HepG2 (cell line): ENCODE results near the gene TICAM2. TPM values are rescaled to one million over a fixed set of nuclear protein-coding genes. Genes with fewer than 3 reads are reported as not detected.
A peak's percentile ranks its signal among the peaks of the same experiment; 100 is the strongest.

Experiments
- GLMP ChIP-seq: sonication (generic); formaldehyde crosslinking; IDR thresholded peaks from 2 replicates; pipeline ENCODE4 v1.9.0; 2021; ENCODE audit warnings: missing genetic modification reagents, mild to moderate bottlenecking, borderline replicate concordance
- NFIC ChIP-seq: IDR thresholded peaks from 2 replicates; pipeline ENCODE4 v1.6.1; 2012; ENCODE audit warnings: mild to moderate bottlenecking, low read length, inconsistent platforms
- NR3C1 ChIP-seq: sonication (generic); formaldehyde crosslinking; IDR thresholded peaks from 2 replicates; pipeline ENCODE4 v1.4.0; 2020; ENCODE audit warnings: missing genetic modification reagents
- PCBP2 ChIP-seq: fragments of 200-400 bp; formaldehyde crosslinking; optimal IDR thresholded peaks from 2 replicates; pipeline ENCODE3; 2018; ENCODE audit warnings: low read length, low read depth; ENCODE audit not compliant: poor library complexity, severe bottlenecking
- SETDB1 ChIP-seq: sonication (generic); formaldehyde crosslinking; IDR thresholded peaks from 2 replicates; pipeline ENCODE4 v1.5.1; 2020; ENCODE audit warnings: missing genetic modification reagents, mild to moderate bottlenecking, borderline replicate concordance
- SIX1 ChIP-seq: sonication (generic); formaldehyde crosslinking; IDR thresholded peaks from 2 replicates; pipeline ENCODE4 v1.4.0; 2020; ENCODE audit warnings: missing genetic modification reagents, borderline replicate concordance
- SOX13 ChIP-seq, 3 experiments: fragments of 450-650 bp in 1 of 3; sonication (generic) in 1 of 3; formaldehyde crosslinking in 1 of 3; IDR thresholded peaks in 2 of 3; conservative IDR thresholded peaks in 1 of 3; 2 replicates each; pipeline versions ENCODE4 v1.5.0 to v1.6.1; 2016 to 2020; ENCODE audit warnings: antibody characterized with exemption in 1 of 3, mild to moderate bottlenecking in 1 of 3, missing compliant biosample characterization in 1 of 3, missing genetic modification reagents in 1 of 3, moderate library complexity in 1 of 3
- TFDP2 ChIP-seq: sonication (generic); formaldehyde crosslinking; IDR thresholded peaks from 2 replicates; pipeline ENCODE4 v1.4.0; 2020; ENCODE audit warnings: missing genetic modification reagents
- YY1 ChIP-seq: IDR thresholded peaks from 2 replicates; pipeline ENCODE4 v1.6.1; 2011; ENCODE audit warnings: low read length, low read depth, moderate library complexity, mild to moderate bottlenecking; ENCODE audit not compliant: insufficient read depth, insufficient replicate concordance
- ZBTB14 ChIP-seq: sonication (generic); formaldehyde crosslinking; IDR thresholded peaks from 2 replicates; pipeline ENCODE4 v1.4.0; 2020; ENCODE audit warnings: missing genetic modification reagents
- ZNF12 ChIP-seq: sonication (generic); formaldehyde crosslinking; IDR thresholded peaks from 2 replicates; pipeline ENCODE4 v1.5.0; 2020; ENCODE audit warnings: missing genetic modification reagents
- ZNF17 ChIP-seq: sonication (generic); formaldehyde crosslinking; IDR thresholded peaks from 2 replicates; pipeline ENCODE4 v1.5.0; 2020; ENCODE audit warnings: mild to moderate bottlenecking, missing genetic modification reagents
- ZNF318 ChIP-seq: sonication (generic); formaldehyde crosslinking; IDR thresholded peaks from 2 replicates; pipeline ENCODE4 v1.4.0; 2020; ENCODE audit warnings: mild to moderate bottlenecking, missing genetic modification reagents
- ZNF563 ChIP-seq: sonication (generic); formaldehyde crosslinking; IDR thresholded peaks from 2 replicates; pipeline ENCODE4 v1.8.0; 2022; ENCODE audit warnings: mild to moderate bottlenecking, moderate library complexity, missing genetic modification reagents
- polyA plus RNA-seq, 8 experiments: library from polyadenylated mRNA; depleted of rRNA in 3 of 8; stranded (reverse) in 7 of 8; unstranded in 1 of 8; fragments of >200 nt; fragmentation: Illumina TruSeq in 4 of 8; extraction: Trizol in 4 of 8; gene quantifications; 2 replicates each; pipeline versions ENCODE4 v1.2.1 to v1.2.3, GENCODE V29; 2011 to 2016; ENCODE audit warnings: low read depth in 4 of 8, missing spikeins in 1 of 8, mixed read lengths in 1 of 8; ENCODE audit not compliant: insufficient read depth in 1 of 8
- total RNA-seq, 5 experiments: library from RNA; depleted of rRNA; stranded (reverse); fragments of >200 nt; fragmentation: Illumina TruSeq; extraction: Trizol; gene quantifications; 2 replicates each; pipeline ENCODE4 v1.2.3, GENCODE V29; 2016; ENCODE audit warnings: low read depth in 1 of 5

The TICAM2 gene
- total and polyA plus RNA-seq, 2 of the 13 experiments (the other 11 are each of a cell fraction or from before 2014, with no cell fraction given), result 0.04 TPM; not detected in 1

- TF ChIP-seq TFDP2 (peak; percentile 73), PCBP2 (no peak), ZNF563 (peak; percentile 86), SOX13 (IDR thresholded peaks at IDR 0.05) (no peak; the same call in 1 of the 2 replicates), SOX13 (CRISPR knock-in tag; conservative IDR thresholded peaks at IDR 0.05 in 1 of 2, IDR thresholded peaks at IDR 0.05 in 1 of 2) (peak in 1 of 2 experiments; percentile 54; a peak in 1 of 4 replicates), ZNF12 (CRISPR knock-in tag) (no peak), SIX1 (peak; percentile 42; the same call in 1 of the 2 replicates), YY1 (peak; percentile 52), GLMP (CRISPR knock-in tag) (no peak), ZBTB14 (CRISPR knock-in tag) (no peak; the same call in 1 of the 2 replicates), NR3C1 (no peak), NFIC (no peak), SETDB1 (CRISPR knock-in tag) (no peak), ZNF17 (0 out of 2 replicates have a peak, but pooled peaks have one; percentile 41), ZNF318 (CRISPR knock-in tag) (0 out of 2 replicates have a peak, but pooled peaks have one; percentile 17)
Observed at GRCh38 chr5:115625579-115626444, 23.5 kb upstream of the TICAM2 start, which contains the start of gene TMED7 (continued).
